ENCODE results near the gene TMBIM4. TPM values are rescaled to one million over a fixed set of nuclear protein-coding genes. Genes with fewer than 3 reads are reported as not detected.

TMBIM4 gene
- total and polyA plus RNA-seq, 3 donors from 2014 or later = 175 to 462 (median 205) TPM

DNA sequence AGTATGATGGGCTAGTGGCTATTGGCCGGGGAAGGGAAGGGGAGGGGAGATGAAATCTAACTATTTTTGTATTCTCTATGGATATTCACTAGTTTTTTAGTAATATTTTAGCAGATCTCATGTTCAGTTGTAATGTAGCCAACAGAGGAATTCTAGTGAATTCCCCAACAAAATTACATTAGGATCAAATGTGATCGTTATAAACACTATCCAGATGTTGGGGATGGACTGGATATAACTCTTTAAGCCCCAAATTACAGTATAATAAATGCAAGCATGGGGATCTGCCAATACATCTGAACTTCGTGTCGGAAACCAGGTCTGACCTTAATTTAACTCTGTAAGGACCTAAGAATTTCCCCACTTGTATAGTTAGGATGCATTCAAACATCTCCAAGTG is 60.7 kb downstream of the TMBIM4 start:
- H3K36me3 ChIP-seq (ENCODE audit: low read depth, missing control alignments) = no peaks in the 10 kb centered on the region
- H3K4me3 ChIP-seq = no peak overlapping the region
- no peaks in the 10 kb centered on the region for H3K4me1 ChIP-seq
- DNase-seq = no peak
- intact Hi-C loops (cut with DNase I; ENCODE audit: low total_unique reads) = no loop called here
- no peaks in the 10 kb centered on the region for H3K27me3 ChIP-seq
- no peak overlapping the region for H3K27ac ChIP-seq
- 81 to 83% methylated on average over 4 of the region's 4 CpGs for WGBS, 2 donors
- TF ChIP-seq POLR2A (IDR thresholded peaks at IDR 0.05) = no peak
- TF ChIP-seq, protein P1, sequence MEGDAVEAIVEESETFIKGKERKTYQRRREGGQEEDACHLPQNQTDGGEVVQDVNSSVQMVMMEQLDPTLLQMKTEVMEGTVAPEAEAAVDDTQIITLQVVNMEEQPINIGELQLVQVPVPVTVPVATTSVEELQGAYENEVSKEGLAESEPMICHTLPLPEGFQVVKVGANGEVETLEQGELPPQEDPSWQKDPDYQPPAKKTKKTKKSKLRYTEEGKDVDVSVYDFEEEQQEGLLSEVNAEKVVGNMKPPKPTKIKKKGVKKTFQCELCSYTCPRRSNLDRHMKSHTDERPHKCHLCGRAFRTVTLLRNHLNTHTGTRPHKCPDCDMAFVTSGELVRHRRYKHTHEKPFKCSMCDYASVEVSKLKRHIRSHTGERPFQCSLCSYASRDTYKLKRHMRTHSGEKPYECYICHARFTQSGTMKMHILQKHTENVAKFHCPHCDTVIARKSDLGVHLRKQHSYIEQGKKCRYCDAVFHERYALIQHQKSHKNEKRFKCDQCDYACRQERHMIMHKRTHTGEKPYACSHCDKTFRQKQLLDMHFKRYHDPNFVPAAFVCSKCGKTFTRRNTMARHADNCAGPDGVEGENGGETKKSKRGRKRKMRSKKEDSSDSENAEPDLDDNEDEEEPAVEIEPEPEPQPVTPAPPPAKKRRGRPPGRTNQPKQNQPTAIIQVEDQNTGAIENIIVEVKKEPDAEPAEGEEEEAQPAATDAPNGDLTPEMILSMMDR (IDR thresholded peaks at IDR 0.05) = no peak
- H3K9me3 ChIP-seq = no peaks in the 10 kb centered on the region

DNA sequence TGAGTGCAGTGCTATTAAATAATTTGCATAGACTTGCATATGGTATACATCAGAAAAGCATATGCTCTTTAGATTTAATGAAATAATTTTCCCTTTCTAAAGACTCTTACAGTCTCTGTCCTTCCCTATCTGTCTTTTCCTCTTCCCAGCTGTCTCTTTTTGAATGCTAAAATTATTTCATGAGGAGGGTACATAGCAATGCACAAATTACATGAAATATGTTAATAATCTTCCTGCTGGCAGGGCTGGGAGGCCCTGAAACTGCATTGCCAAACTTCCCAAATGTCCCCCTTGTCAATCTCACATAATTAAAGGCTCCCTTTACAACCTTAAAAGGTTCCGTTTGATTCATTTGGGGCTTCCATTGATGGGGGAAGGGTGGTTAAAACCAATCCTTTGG is 61.4 kb downstream of the TMBIM4 start:
- H3K36me3 ChIP-seq (ENCODE audit: low read depth, missing control alignments) = no peaks in the 10 kb centered on the region
- no peaks in the 10 kb centered on the region for H3K27me3 ChIP-seq
- intact Hi-C loops (cut with DNase I; ENCODE audit: low total_unique reads) = no loop called here
- DNase-seq = no peak
- no peak overlapping the region for H3K27ac ChIP-seq
- TF ChIP-seq, protein P1 (IDR thresholded peaks at IDR 0.05) = no peak
- TF ChIP-seq POLR2A (IDR thresholded peaks at IDR 0.05) = no peak
- H3K4me1 ChIP-seq = no peaks in the 10 kb centered on the region
- no peaks in the 10 kb centered on the region for H3K9me3 ChIP-seq
- 92 to 94% methylated on average over 1 of the region's 1 CpG for WGBS, 2 donors
- H3K4me3 ChIP-seq = no peak overlapping the region

DNA sequence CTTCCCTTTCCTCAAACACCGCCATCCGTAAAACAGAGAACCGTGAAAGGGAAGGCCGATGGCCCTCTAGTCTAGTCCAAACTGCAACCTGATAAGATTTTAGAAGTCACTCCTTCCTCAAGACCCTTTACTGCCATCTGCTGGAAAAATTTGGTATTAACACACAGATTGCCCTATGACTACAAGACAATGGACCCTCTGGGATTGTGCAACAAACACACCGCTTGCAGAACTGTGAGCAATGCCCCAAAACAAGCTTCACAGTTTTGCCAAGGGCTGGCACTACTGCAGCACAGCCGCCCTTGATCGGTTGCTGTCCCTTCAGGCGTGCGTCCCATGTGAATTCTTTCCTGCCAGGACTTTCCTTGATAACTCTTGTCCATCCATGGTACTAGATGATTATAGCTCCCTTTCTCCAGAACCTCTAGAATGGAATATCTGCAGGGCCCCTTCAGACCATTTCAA is 62.3 kb downstream of the TMBIM4 start:
- peak; percentile 77 for DNase-seq
- WGBS, 2 donors = 27 to 33% methylated on average over 9 of the region's 9 CpGs
- Histone ChIP-seq H3K36me3 (ENCODE audit: low read depth, missing control alignments) (no peaks in the 10 kb centered on the region), H3K27me3 (no peaks in the 10 kb centered on the region), H3K27ac (no peak overlapping the region), H3K9me3 (no peaks in the 10 kb centered on the region), H3K4me3 (no peak overlapping the region), H3K4me1 (no peaks in the 10 kb centered on the region)
- TF ChIP-seq, protein P1 (IDR thresholded peaks at IDR 0.05) = peak; percentile 44 to 83 (median 72)
- no peak for TF ChIP-seq POLR2A (IDR thresholded peaks at IDR 0.05)
- intact Hi-C loops (cut with DNase I; ENCODE audit: low total_unique reads) = no loop called here

DNA sequence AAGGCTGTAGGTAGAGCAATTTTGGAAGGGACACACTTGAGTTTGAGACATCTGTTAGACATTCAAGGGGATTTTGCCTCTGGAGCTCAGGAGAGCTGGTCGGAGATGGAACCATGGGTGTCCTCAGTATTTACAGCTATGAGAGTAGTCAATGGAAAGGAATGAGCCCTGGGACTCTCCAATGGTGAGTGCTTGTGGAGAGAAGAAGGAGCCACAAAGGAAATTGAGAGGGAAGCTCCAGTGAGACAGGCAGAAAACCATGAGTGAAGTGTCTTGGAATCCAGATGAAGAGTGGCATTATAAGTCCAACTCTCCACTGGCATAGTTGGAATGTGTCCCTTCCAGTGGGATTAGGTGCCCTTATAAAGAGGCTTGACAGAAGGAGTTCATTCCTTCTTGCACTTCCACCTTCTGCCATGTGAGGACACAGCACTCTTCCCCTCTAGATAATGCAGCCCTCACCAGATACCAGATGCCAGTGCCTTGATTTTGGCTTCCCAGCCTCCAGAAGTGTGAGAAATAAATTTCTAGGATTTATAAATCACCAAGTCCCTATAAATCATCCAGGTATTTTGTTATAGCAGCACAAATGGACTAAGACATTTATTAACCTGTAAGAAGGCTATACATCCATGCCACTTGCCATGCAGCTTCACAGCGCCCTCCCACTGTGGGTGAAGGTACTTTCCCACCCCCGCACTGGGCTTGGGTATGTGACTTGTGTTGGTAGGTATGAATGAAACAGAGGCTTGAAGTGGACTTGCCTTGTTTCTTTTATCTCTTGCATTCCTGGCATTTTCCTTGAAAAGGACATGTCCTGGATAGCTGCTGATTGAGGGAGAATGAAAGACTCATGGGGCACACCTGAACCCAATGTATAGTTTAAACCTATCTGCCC is 66.5 kb downstream of the TMBIM4 start:
- intact Hi-C loops (cut with DNase I; ENCODE audit: low total_unique reads) = no loop called here
- H3K4me1 ChIP-seq = no peaks in the 10 kb centered on the region
- WGBS, 2 donors = 93 to 95% methylated on average over 3 of the region's 3 CpGs
- DNase-seq = no peak
- TF ChIP-seq, protein P1 (IDR thresholded peaks at IDR 0.05) = no peak
- TF ChIP-seq POLR2A (IDR thresholded peaks at IDR 0.05) = no peak
- no peak overlapping the region for H3K27ac ChIP-seq
- H3K27me3 ChIP-seq = no peaks in the 10 kb centered on the region
- H3K4me3 ChIP-seq = no peak overlapping the region
- H3K36me3 ChIP-seq (ENCODE audit: low read depth, missing control alignments) = no peaks in the 10 kb centered on the region
- no peaks in the 10 kb centered on the region for H3K9me3 ChIP-seq

Measured in testis (tissue), 3 donors.